ENCODE data around the gene MVB12B.

The MVB12B gene

GRCh38 chr9:126511411-126511810 lies 184.8 kb downstream of the MVB12B start:
- H3K9me3 ChIP-seq (ENCODE audit: control insufficient read depth, low read length) = no peaks in the 10 kb centered on the region
- H3K36me3 ChIP-seq (ENCODE audit: control insufficient read depth, insufficient read depth, low read length, severe bottlenecking) = no peaks in the 10 kb centered on the region
- peaks cover 49% of the 10 kb centered on the region for H3K27me3 ChIP-seq (replicated peaks; ENCODE audit: control insufficient read depth, insufficient read depth, low read length)
- H3K4me1 ChIP-seq (ENCODE audit: control insufficient read depth, insufficient read depth, low read length) = peaks cover under 1% of the 10 kb centered on the region
- no peak overlapping the region for H3K9ac ChIP-seq (ENCODE audit: low read length)
- DNase-seq (ENCODE audit: low read depth) = no peak
- no peak overlapping the region for H3K4me3 ChIP-seq (ENCODE audit: low read length)

- H3K9me3 ChIP-seq (ENCODE audit: control insufficient read depth, low read length) = no peaks in the 10 kb centered on the region
- DNase-seq (ENCODE audit: low read depth) = no peak
Observed at GRCh38 chr9:126513159-126514036, 186.8 kb downstream of the MVB12B start.

DNA sequence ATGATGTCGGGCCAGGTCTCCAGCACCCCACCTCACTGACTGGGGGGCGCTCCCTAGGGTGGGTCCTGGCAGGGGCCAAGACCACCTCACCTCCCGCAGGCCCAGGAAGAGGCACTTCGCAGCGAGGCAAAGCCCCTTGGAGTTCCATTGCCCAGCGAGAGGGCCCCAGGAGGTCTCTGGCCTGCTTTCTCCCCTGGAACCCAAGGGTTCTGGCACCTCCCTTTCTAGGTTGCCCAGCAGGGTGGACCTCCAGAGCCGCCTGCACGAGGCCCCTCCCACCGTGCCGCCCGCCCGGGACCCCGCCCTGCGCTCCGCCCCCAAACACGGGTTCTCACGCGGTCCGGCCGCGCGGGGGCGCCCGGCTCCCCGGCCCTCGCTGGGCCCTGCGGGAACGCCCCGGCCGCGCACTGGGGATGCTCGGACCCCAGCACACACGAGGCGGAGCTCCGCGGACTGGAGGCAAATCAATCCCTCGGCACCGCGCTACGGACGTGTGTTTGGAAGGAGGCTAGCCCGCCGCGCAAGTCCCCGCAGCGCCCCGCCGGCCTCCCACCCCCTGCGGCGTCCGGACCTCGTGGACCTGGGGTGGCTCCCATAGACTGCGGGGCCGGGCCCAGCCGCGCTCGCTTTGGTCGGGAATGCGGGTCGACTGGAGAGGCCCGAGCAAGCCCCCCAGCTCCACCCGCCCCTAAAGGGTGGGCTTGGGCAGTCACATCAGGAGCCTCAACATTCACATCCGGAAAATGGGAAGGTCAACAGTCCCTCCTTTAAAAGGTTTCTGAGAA lies 187.6 kb downstream of the MVB12B start:
- Histone ChIP-seq H3K27me3 (replicated peaks; ENCODE audit: control insufficient read depth, insufficient read depth, low read length) (peaks cover 47% of the 10 kb centered on the region), H3K9me3 (ENCODE audit: control insufficient read depth, low read length) (no peaks in the 10 kb centered on the region), H3K4me3 (ENCODE audit: low read length) (no peak overlapping the region), H3K9ac (ENCODE audit: low read length) (no peak overlapping the region), H3K36me3 (ENCODE audit: control insufficient read depth, insufficient read depth, low read length, severe bottlenecking) (no peaks in the 10 kb centered on the region), H3K4me1 (ENCODE audit: control insufficient read depth, insufficient read depth, low read length) (peaks cover 5% of the 10 kb centered on the region)
- DNase-seq (ENCODE audit: low read depth) = peak; percentile 83

More at GRCh38 chr9:126513159-126514036, 186.8 kb downstream of the MVB12B start:
- peaks cover 5% of the 10 kb centered on the region for H3K4me1 ChIP-seq (ENCODE audit: control insufficient read depth, insufficient read depth, low read length)
- H3K27me3 ChIP-seq (replicated peaks; ENCODE audit: control insufficient read depth, insufficient read depth, low read length) = peaks cover 44% of the 10 kb centered on the region
- no peaks in the 10 kb centered on the region for H3K36me3 ChIP-seq (ENCODE audit: control insufficient read depth, insufficient read depth, low read length, severe bottlenecking)
- no peak overlapping the region for H3K9ac ChIP-seq (ENCODE audit: low read length)
- no peak overlapping the region for H3K4me3 ChIP-seq (ENCODE audit: low read length)

DNA sequence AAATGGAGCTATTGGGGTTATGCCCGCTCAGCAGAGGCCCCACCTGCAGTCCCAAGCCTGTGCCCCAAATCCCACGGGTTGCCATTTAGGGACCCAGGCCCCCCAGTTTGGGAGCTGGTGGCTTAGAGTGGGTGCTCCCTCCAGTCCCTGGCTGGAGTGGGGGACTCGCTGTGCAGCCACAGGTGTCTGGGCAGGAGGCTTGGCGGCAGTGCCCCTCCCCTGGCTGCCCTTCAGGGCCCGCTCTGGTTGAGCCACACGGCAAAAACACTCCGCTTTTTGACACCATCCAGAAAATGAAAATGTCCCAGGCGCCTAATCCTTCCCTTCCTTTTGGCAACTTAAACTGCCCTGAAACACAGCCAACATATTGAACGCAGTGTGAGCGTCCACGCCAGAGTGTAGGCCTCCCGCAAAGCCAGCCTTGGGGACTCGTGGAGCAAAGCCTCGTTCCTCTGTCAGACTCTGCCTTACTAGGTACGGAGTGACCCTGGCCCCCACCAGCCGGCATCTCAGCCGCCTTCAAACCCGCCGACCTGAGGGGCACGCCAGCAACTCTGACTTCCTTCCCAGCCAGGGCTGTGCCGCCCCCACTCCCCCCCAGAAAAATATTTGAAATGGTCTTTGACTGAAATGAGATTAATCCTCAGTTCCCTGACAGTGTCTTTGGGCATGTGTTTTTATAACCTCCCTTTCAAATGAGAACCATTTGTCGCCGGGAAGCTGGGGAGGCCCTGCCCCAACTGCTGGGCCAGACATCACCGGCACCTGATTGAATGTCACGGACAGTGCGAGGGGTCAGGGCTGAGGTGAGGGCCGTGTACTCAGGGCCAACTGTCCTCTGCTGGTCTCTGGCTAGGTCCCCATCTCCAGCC lies 188.6 kb downstream of the MVB12B start:
- no peak overlapping the region for H3K9ac ChIP-seq (ENCODE audit: low read length)

DNA sequence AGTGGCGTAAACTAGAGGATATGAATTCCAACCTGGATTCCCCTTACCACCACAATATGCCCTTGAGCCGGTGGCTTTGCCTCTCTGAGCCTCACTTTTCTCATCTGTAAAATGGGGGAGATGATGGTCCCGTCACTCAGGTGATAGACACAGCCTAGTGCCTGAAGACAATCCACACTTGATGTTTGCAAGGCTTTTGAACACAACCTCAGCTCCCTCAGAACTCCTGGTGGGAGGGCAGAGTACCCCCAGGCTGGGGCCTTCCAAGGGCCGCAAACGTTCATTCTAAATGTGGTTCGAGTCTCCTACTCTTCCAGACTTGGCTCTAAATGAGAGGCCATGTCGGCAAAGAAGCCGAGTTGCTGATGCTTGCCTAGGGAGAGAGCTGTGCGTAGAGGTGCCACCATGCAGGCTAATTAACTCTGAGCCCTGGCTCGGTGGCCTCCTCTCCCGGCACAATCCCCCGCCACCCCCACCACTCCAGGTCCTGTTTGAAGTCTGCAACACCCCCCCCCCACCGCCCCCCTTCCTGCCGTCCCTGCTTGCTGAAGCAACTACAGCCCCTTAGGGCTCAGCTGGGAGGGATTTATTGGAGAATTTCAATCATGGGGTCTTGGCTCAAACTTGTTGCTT lies 189.4 kb downstream of the MVB12B start:
- no peak for DNase-seq (ENCODE audit: low read depth)
- Histone ChIP-seq H3K36me3 (ENCODE audit: control insufficient read depth, insufficient read depth, low read length, severe bottlenecking) (no peaks in the 10 kb centered on the region), H3K9me3 (ENCODE audit: control insufficient read depth, low read length) (no peaks in the 10 kb centered on the region), H3K27me3 (replicated peaks; ENCODE audit: control insufficient read depth, insufficient read depth, low read length) (peaks cover 53% of the 10 kb centered on the region), H3K4me3 (ENCODE audit: low read length) (no peak overlapping the region), H3K9ac (ENCODE audit: low read length) (no peak overlapping the region), H3K4me1 (ENCODE audit: control insufficient read depth, insufficient read depth, low read length) (peaks cover 5% of the 10 kb centered on the region)

More for the DNA sequence above, 188.6 kb downstream of the MVB12B start:
- Histone ChIP-seq H3K27me3 (replicated peaks; ENCODE audit: control insufficient read depth, insufficient read depth, low read length) (peaks cover 50% of the 10 kb centered on the region), H3K36me3 (ENCODE audit: control insufficient read depth, insufficient read depth, low read length, severe bottlenecking) (no peaks in the 10 kb centered on the region), H3K4me3 (ENCODE audit: low read length) (no peak overlapping the region), H3K9me3 (ENCODE audit: control insufficient read depth, low read length) (no peaks in the 10 kb centered on the region), H3K4me1 (ENCODE audit: control insufficient read depth, insufficient read depth, low read length) (peaks cover 5% of the 10 kb centered on the region)
- DNase-seq (ENCODE audit: low read depth) = no peak

GRCh38 chr9:126516561-126516935 lies 189.9 kb downstream of the MVB12B start:
- no peak for DNase-seq (ENCODE audit: low read depth)
- peak overlapping the region; percentile 76 for H3K4me3 ChIP-seq (ENCODE audit: low read length)
- H3K4me1 ChIP-seq (ENCODE audit: control insufficient read depth, insufficient read depth, low read length) = peaks cover 5% of the 10 kb centered on the region
- H3K9me3 ChIP-seq (ENCODE audit: control insufficient read depth, low read length) = no peaks in the 10 kb centered on the region
- no peaks in the 10 kb centered on the region for H3K36me3 ChIP-seq (ENCODE audit: control insufficient read depth, insufficient read depth, low read length, severe bottlenecking)
- H3K9ac ChIP-seq (ENCODE audit: low read length) = no peak overlapping the region
- H3K27me3 ChIP-seq (replicated peaks; ENCODE audit: control insufficient read depth, insufficient read depth, low read length) = peaks cover 56% of the 10 kb centered on the region

- H3K4me3 ChIP-seq (ENCODE audit: low read length) = peak overlapping the region; percentile 76
- peak; percentile 94 for DNase-seq (ENCODE audit: low read depth)
- H3K9me3 ChIP-seq (ENCODE audit: control insufficient read depth, low read length) = no peaks in the 10 kb centered on the region
Observed at GRCh38 chr9:126516936-126517832, 190.6 kb downstream of the MVB12B start.

DNA sequence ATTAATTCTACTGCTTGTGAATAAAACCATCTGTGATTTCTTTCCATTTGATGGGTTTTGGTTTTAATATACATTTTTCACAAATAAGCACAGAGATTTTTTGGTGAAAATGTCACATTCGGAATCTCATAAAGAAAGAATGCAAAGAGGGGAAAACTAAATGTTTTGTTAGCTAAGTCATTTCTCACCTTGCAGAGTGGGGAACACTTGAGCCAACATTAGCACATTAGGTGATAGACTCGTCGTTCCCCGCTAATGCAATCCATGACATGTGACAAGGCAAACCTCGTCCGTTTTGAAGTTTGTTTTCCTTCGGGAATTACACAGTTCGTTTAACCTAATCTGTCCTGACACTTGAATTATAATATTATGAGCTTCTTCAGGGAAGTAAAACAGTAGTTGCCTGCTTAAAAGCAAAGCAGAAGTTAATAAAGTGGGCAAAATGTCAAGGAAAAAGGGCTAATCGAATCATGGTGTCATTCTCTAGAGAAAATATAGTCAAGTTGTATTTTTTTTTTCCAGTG lies 191.3 kb downstream of the MVB12B start:
- Histone ChIP-seq H3K27me3 (replicated peaks; ENCODE audit: control insufficient read depth, insufficient read depth, low read length) (peaks cover 65% of the 10 kb centered on the region), H3K9me3 (ENCODE audit: control insufficient read depth, low read length) (no peaks in the 10 kb centered on the region), H3K4me1 (ENCODE audit: control insufficient read depth, insufficient read depth, low read length) (peaks cover 5% of the 10 kb centered on the region), H3K4me3 (ENCODE audit: low read length) (peak overlapping the region; percentile 76), H3K36me3 (ENCODE audit: control insufficient read depth, insufficient read depth, low read length, severe bottlenecking) (no peaks in the 10 kb centered on the region), H3K9ac (ENCODE audit: low read length) (peak overlapping the region; percentile 62)
- peak; percentile 51 for DNase-seq (ENCODE audit: low read depth)

More at GRCh38 chr9:126516936-126517832, 190.6 kb downstream of the MVB12B start:
- peaks cover 5% of the 10 kb centered on the region for H3K4me1 ChIP-seq (ENCODE audit: control insufficient read depth, insufficient read depth, low read length)
- no peaks in the 10 kb centered on the region for H3K36me3 ChIP-seq (ENCODE audit: control insufficient read depth, insufficient read depth, low read length, severe bottlenecking)
- H3K27me3 ChIP-seq (replicated peaks; ENCODE audit: control insufficient read depth, insufficient read depth, low read length) = peaks cover 59% of the 10 kb centered on the region
- H3K9ac ChIP-seq (ENCODE audit: low read length) = peak overlapping the region; percentile 62

DNA sequence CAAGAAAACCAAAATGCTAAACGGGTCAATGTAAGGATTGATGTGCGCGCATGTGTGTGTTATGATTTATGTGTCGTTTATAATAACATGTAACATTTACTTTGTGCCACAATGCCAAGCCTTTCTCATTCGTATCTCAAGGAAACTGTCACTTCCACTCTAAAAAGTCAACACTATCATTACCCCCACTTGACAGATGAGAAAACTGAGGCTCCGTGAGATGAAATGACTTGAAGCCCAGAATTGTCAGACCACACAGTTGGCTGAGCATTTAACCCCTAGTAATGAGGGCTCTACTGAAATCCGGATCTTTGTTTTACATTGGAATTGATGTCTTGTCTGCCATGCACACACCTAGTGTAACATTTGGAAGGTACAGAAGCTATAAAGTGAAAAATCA lies 192.1 kb downstream of the MVB12B start:
- DNase-seq (ENCODE audit: low read depth) = no peak
- peaks cover 5% of the 10 kb centered on the region for H3K4me1 ChIP-seq (ENCODE audit: control insufficient read depth, insufficient read depth, low read length)
- no peaks in the 10 kb centered on the region for H3K9me3 ChIP-seq (ENCODE audit: control insufficient read depth, low read length)
- no peaks in the 10 kb centered on the region for H3K36me3 ChIP-seq (ENCODE audit: control insufficient read depth, insufficient read depth, low read length, severe bottlenecking)
- no peak overlapping the region for H3K9ac ChIP-seq (ENCODE audit: low read length)
- peaks cover 62% of the 10 kb centered on the region for H3K27me3 ChIP-seq (replicated peaks; ENCODE audit: control insufficient read depth, insufficient read depth, low read length)
- no peak overlapping the region for H3K4me3 ChIP-seq (ENCODE audit: low read length)
